ENCODE results near the gene LONP2.
"Not testable (repeated sequence)": the region's sequence is repeated elsewhere in the genome, so short reads cannot be mapped to it uniquely, and the experiment has no call there.

Gene LONP2

DNA sequence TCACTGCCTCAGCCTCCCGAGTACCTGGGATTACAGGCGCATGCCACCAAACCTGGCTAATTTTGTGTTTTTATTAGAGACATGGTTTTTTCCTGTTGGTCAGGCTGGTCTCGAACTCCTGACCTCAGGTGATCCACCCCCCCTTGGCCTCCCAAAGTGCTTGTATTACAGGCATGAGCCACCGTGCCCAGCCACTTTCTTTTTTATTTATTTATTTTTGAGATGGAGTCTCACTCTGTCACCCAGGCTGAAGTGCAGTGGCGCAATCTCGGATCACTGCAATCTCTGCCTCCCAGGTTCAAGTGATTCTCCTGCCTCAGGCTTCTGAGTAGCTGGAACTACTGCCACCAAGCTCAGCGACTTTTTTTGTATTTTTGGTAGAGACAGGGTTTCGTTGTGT, 158.4 kb downstream of the LONP2 start:
- not testable (repeated sequence) for DNase-seq

DNA sequence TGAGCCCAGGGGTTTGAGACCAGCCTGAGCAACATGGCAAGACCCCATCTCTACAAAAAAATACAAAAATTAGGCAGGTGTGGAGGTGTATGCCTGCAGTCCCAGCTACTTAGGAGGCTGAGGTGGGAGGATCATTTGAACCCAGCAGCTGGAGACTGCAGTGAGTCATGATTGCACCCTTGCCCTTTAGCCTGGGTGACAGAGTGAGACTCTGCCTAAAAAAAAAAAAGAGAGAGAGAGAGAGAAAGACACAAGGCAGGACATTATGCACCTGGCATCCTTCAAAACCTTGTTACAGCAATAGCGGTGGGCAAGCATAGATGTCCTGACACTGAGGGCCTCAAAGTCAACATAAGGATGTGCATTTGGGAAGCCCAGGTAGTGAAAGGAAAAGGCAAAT, 161.1 kb downstream of the LONP2 start:
- no peak for DNase-seq

DNA sequence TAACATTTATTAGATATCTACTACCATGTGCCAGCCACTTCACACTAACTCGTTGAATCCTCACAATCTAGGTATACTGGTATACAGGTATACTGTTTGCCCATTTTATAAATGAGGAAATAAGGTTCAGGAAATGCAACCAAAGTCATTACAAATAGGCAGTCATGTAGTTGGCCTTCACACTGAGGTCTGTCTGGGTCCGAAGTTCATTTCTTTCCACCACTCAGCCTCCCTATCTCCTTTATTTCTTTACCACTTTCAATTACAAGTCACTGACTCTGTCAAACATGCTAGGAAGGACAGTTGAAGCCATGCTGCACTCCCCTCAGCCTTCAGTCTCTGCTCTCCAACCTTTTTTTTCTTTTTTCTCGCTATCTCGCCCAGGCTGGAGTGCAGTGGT, 161.8 kb downstream of the LONP2 start:
- DNase-seq = no peak
